Peyer's patch (tissue), 4 donors: ENCODE measurements around the gene HADHB.

ENCODE experiments used
- CTCF ChIP-seq, 6 experiments: fragments of 450-650 bp in 4 of 6; fragments of 200-600 bp in 2 of 6; sonication (generic) in 1 of 6; IDR thresholded peaks; one replicate each; pipeline ENCODE4 v1.5.1; 2017 to 2019; ENCODE audit warnings: antibody characterized with exemption in 6 of 6, mild to moderate bottlenecking in 3 of 6, moderate library complexity in 1 of 6
- POLR2A ChIP-seq, 2 donors: fragments of 450-650 bp; IDR thresholded peaks; one replicate each; pipeline ENCODE4 v1.5.1; 2017; ENCODE audit warnings: antibody characterized with exemption in 2 of 2, mild to moderate bottlenecking in 2 of 2, moderate library complexity in 2 of 2

GRCh38 chr2:26305540-26305939 is 60.8 kb downstream of the HADHB start:
- TF ChIP-seq POLR2A (IDR thresholded peaks at IDR 0.05) (no peak), CTCF (IDR thresholded peaks at IDR 0.05) (no peak)
